GM21619 (cell line): ENCODE data around the gene RALGAPA2.
A peak's percentile ranks its signal among the peaks of the same experiment; 100 is the strongest.

Source experiments
- ATAC-seq: cut with Tn5 transposase; IDR thresholded peaks from one replicate; pipeline ENCODE4 v1.9.1; 2021; ENCODE audit not compliant: unreplicated experiment

Gene RALGAPA2

GRCh38 chr20:20683481-20684321, 28.7 kb downstream of the RALGAPA2 start:
- ATAC-seq: no peak

DNA sequence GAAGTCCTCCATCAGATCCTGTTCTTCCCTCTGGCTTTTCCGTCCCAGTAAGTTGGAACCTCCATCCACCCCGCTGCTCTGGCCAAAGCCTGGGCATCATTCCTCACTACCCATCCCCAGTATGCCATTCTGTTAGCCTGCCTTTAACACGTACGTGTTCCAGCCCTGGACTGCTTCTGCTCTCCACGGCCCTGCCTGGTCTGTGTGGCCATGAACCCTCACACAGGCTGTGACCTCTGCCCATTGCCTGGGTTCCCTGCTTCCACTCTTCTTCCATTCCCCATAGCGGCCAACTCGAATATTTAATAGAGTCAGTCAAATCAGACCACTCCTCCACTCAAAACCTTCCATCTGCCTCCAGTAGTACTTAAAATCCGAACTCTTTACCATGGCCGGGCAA, 29.4 kb downstream of the RALGAPA2 start:
- no peak for ATAC-seq

GRCh38 chr20:20680991-20681508, 31.4 kb downstream of the RALGAPA2 start:
- no peak for ATAC-seq

DNA sequence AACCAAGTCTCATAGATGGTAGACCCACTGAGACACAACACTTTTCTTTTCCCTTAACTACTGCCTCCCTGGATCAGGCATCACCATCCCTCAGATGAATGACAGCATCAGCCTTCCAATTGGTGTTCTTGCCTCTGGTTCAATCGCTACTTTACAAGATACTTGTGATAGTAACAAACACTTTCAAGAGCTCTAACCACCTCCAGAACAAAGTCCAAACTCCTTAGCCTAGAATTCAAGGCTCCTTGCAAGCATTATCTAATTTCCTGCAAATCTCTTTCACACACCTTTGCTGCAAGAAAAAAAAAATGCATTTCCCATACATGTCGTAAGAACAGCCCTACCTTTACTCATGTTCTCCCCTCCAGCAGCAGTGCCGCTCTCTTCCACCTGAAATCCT, 33.1 kb downstream of the RALGAPA2 start:
- no peak for ATAC-seq

GRCh38 chr20:20677186-20677585, 35.3 kb downstream of the RALGAPA2 start:
- no peak for ATAC-seq

GRCh38 chr20:20668639-20669038, 43.8 kb downstream of the RALGAPA2 start:
- ATAC-seq: peak; percentile 99

- ATAC-seq: no peak
Observed at GRCh38 chr20:20666359-20666758, 46.1 kb downstream of the RALGAPA2 start.

DNA sequence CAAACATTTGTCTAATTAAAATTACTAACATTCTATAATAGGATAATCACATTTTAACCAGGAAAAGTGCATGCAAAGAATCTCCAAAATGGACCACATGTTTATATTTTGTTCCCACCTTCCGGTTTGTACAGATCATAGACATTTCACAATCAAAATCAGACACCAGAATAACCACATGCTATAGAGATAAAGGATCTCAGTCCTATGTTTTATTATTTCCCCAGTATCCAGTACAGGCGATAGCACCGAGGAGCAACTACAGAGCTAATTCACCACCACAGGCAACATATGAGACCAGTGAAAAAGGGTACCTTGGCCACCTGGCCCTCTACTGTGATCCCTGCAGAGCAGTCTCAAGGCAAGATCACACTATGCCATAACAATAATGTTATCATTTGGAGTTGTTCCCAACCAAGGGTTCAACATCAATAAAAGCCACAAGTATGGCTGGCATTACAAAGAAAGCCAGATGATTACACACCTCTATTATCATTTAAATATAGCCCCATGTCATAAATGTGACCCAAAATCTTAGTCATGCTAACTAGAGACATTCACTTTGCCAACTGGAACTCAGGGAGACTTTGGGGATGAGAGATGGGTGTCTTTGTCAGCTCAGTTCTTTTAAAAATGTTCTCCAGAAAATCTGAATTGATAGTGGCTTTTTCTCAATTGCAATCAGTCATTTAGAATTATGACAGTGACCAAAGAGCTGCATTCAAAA, 46.7 kb downstream of the RALGAPA2 start:
- no peak for ATAC-seq

GRCh38 chr20:20664795-20665589, 47.5 kb downstream of the RALGAPA2 start:
- no peak for ATAC-seq

- ATAC-seq: no peak
Observed at GRCh38 chr20:20663841-20664240, 48.6 kb downstream of the RALGAPA2 start.

DNA sequence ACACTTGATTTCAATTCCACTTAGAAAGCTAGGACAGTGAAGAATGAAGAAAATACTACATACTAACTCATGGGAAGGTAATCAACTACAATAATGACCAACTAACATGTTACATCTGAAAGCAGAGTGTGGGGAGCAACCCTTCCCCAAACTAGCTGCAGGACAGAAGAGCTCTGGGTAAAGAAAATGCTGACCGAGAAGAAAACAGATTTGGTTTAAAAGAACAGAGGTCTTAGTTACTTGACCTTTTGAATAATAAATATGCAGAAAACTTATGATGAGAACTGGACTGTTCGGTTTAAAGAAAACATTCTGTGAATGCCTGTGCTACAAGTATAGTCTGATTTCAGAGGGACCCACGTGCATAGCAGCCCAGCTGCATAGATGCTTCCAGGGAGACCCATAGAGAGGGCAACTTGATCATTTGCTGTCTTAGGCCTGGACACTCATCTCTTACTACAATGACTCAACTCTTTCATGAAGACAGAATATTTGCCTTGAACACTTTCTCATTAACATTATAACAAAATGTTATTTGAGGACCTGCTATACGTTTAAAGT, 53.5 kb downstream of the RALGAPA2 start:
- ATAC-seq: no peak

DNA sequence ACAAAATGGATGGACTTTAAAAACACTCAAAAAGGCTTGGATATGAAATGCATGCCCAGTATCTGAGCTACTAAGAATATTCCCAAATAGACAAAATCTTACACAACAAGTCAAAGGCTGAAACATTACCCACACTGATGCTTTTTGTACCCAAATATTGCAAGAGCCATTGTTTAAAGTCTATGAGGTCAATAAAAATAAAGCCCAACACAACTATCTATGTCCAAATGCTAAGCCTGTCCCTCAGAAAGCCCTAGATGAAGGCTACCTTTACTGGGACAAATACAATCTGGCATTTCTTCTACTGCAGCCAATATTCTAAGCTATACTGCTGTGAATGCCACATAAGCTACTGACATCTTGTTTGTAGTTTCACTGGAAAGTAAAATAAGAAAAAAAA, 54.3 kb downstream of the RALGAPA2 start:
- ATAC-seq: no peak

GRCh38 chr20:20657092-20657491, 55.4 kb downstream of the RALGAPA2 start:
- ATAC-seq: no peak

- no peak for ATAC-seq
Observed at GRCh38 chr20:20655883-20656282, 56.6 kb downstream of the RALGAPA2 start.

- ATAC-seq: no peak
Observed at GRCh38 chr20:20649945-20650344, 62.5 kb downstream of the RALGAPA2 start.

DNA sequence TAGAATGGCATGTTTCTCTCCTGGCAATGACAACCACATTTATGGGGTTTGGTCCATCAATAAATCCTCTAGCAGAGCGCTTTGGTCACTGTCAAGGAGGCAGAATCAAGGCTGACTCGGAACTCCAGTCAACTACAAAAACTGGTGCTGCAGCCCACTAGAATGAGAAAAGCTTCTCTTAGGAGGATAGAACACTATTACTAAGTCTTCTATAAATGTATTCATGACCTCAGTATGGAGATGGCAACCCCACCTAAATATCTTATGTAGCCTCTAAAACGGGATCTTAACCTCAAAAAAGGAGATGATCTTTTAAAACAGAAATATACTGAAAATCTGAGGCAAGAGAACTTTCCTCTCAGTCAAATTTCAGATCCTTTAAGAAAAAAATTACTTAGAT, 68.5 kb downstream of the RALGAPA2 start:
- no peak for ATAC-seq

- ATAC-seq: no peak
Observed at GRCh38 chr20:20641783-20642182, 70.7 kb downstream of the RALGAPA2 start.

DNA sequence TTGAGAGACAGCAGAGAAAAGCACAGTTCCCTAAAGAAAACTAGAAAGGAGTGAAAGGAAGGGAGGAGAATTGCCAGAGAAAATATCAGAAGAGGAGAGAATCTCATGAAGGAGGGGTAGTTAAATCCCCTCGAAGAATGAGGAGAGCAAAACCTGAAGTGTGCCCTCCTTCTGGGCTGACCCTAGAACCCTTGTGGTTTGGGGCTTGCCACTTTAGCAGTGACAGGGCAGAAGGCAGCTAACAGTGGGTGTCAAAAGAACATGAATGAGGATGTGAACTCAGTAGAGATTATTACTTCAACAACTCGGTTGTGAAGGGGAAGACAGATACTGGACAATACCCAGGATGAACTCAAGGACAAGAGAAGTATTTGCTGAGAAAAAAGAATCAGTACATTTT, 73.6 kb downstream of the RALGAPA2 start:
- no peak for ATAC-seq

- no peak for ATAC-seq
Observed at GRCh38 chr20:20637998-20638725, 74.3 kb downstream of the RALGAPA2 start.

GRCh38 chr20:20635006-20635405, 77.4 kb downstream of the RALGAPA2 start:
- no peak for ATAC-seq
